ENCODE data around the gene CAMKK1. TPM values are rescaled to one million over a fixed set of nuclear protein-coding genes. Genes with fewer than 3 reads are reported as not detected.

CAMKK1 gene
- total RNA-seq, 1 donor from 2014 or later = 9.2 TPM

- no peaks in the 10 kb centered on the region for H3K9me3 Mint-ChIP-seq
- H3K27ac Mint-ChIP-seq = no peak overlapping the region
- H3K36me3 Mint-ChIP-seq (ENCODE audit: low read depth) = peaks cover 3% of the 10 kb centered on the region
- DNase-seq = no peak
- H3K4me1 Mint-ChIP-seq = peaks cover 17% of the 10 kb centered on the region
- no peak overlapping the region for H3K4me3 Mint-ChIP-seq
- H3K27me3 Mint-ChIP-seq = peaks cover 10% of the 10 kb centered on the region
- intact Hi-C loops (cut with micrococcal nuclease) = no loop called here
These were observed 3.5 kb upstream of the CAMKK1 start for GRCh38 chr17:3896108-3896967.

- Mint-ChIP-seq H3K27ac (no peak overlapping the region), H3K4me1 (peaks cover 22% of the 10 kb centered on the region), H3K27me3 (peaks cover 10% of the 10 kb centered on the region), H3K9me3 (no peaks in the 10 kb centered on the region), H3K4me3 (no peak overlapping the region), H3K36me3 (ENCODE audit: low read depth) (peaks cover 3% of the 10 kb centered on the region)
- DNase-seq = no peak
- intact Hi-C loops (cut with micrococcal nuclease) = no loop called here
These were observed 2.5 kb upstream of the CAMKK1 start for GRCh38 chr17:3895354-3895753.

GRCh38 chr17:3894911-3895343 is 2.1 kb upstream of the CAMKK1 start:
- Mint-ChIP-seq H3K27me3 (peaks cover 10% of the 10 kb centered on the region), H3K36me3 (ENCODE audit: low read depth) (peaks cover 3% of the 10 kb centered on the region), H3K4me3 (no peak overlapping the region), H3K9me3 (no peaks in the 10 kb centered on the region), H3K4me1 (peaks cover 24% of the 10 kb centered on the region), H3K27ac (no peak overlapping the region)
- no peak for DNase-seq
- intact Hi-C loops (cut with micrococcal nuclease) = no loop called here

GRCh38 chr17:3894188-3894587 is 1.3 kb upstream of the CAMKK1 start:
- Mint-ChIP-seq H3K4me1 (peaks cover 24% of the 10 kb centered on the region), H3K27me3 (peaks cover 10% of the 10 kb centered on the region), H3K27ac (peak overlapping the region; percentile 84), H3K9me3 (no peaks in the 10 kb centered on the region), H3K4me3 (peak overlapping the region; percentile 86), H3K36me3 (ENCODE audit: low read depth) (peaks cover 3% of the 10 kb centered on the region)
- intact Hi-C loops (cut with micrococcal nuclease) = no loop called here
- DNase-seq = no peak

- H3K4me3 Mint-ChIP-seq = peak overlapping the region; percentile 86
- peak overlapping the region; percentile 84 for H3K27ac Mint-ChIP-seq
- no peaks in the 10 kb centered on the region for H3K9me3 Mint-ChIP-seq
- intact Hi-C loops (cut with micrococcal nuclease) = loop anchor here (1.0 to 2.0 kb wide), 3 partner anchors 17 to 250 kb away; partner anchors contain the start of genes ATP2A3, CYB5D2 and ZZEF1
- H3K36me3 Mint-ChIP-seq (ENCODE audit: low read depth) = peaks cover 3% of the 10 kb centered on the region
- DNase-seq = no peak
- H3K4me1 Mint-ChIP-seq = peaks cover 24% of the 10 kb centered on the region
- H3K27me3 Mint-ChIP-seq = peaks cover 10% of the 10 kb centered on the region
These were observed 865 bp upstream of the CAMKK1 start for GRCh38 chr17:3893720-3894116.

- Mint-ChIP-seq H3K4me1 (peaks cover 28% of the 10 kb centered on the region), H3K27ac (peak overlapping the region; percentile 75)
These were observed 506 bp downstream of the CAMKK1 start for GRCh38 chr17:3892095-3892998.

GRCh38 chr17:3891626-3892094 is 1.2 kb downstream of the CAMKK1 start:
- Mint-ChIP-seq H3K36me3 (ENCODE audit: low read depth) (peaks cover 3% of the 10 kb centered on the region), H3K4me3 (peak overlapping the region; percentile 78), H3K9me3 (no peaks in the 10 kb centered on the region), H3K27me3 (peaks cover 7% of the 10 kb centered on the region), H3K4me1 (peaks cover 35% of the 10 kb centered on the region), H3K27ac (peak overlapping the region; percentile 75)
- DNase-seq = no peak
- intact Hi-C loops (cut with micrococcal nuclease) = loop anchor here (2.0 kb wide), 2 partner anchors 19 to 73 kb away; partner anchors contain the start of gene ATP2A3

More at GRCh38 chr17:3892095-3892998, 506 bp downstream of the CAMKK1 start:
- intact Hi-C loops (cut with micrococcal nuclease) = loop anchor here (2.0 kb wide), 2 partner anchors 18 to 72 kb away; partner anchors contain the start of gene ATP2A3
- Mint-ChIP-seq H3K9me3 (no peaks in the 10 kb centered on the region), H3K4me3 (peak overlapping the region; percentile 78), H3K36me3 (ENCODE audit: low read depth) (peaks cover 3% of the 10 kb centered on the region), H3K27me3 (peaks cover 7% of the 10 kb centered on the region)
- peak; percentile 93 for DNase-seq

GRCh38 chr17:3890878-3891219 is 2.0 kb downstream of the CAMKK1 start:
- Mint-ChIP-seq H3K27ac (no peak overlapping the region), H3K4me3 (peak overlapping the region; percentile 78), H3K4me1 (peaks cover 40% of the 10 kb centered on the region), H3K36me3 (ENCODE audit: low read depth) (peaks cover 3% of the 10 kb centered on the region), H3K9me3 (no peaks in the 10 kb centered on the region), H3K27me3 (peaks cover 7% of the 10 kb centered on the region)
- DNase-seq = no peak
- intact Hi-C loops (cut with micrococcal nuclease) = no loop called here

GRCh38 chr17:3890082-3890877 is 2.6 kb downstream of the CAMKK1 start:
- peak overlapping the region; percentile 1 for H3K27ac Mint-ChIP-seq
- peaks cover 7% of the 10 kb centered on the region for H3K27me3 Mint-ChIP-seq
- no peaks in the 10 kb centered on the region for H3K9me3 Mint-ChIP-seq
- intact Hi-C loops (cut with micrococcal nuclease) = no loop called here
- H3K4me1 Mint-ChIP-seq = peaks cover 40% of the 10 kb centered on the region
- no peak for DNase-seq
- peaks cover 3% of the 10 kb centered on the region for H3K36me3 Mint-ChIP-seq (ENCODE audit: low read depth)
- no peak overlapping the region for H3K4me3 Mint-ChIP-seq

- intact Hi-C loops (cut with micrococcal nuclease) = no loop called here
- Mint-ChIP-seq H3K27me3 (peaks cover 7% of the 10 kb centered on the region), H3K4me3 (no peak overlapping the region), H3K36me3 (ENCODE audit: low read depth) (peaks cover 3% of the 10 kb centered on the region), H3K27ac (no peak overlapping the region), H3K4me1 (peaks cover 40% of the 10 kb centered on the region), H3K9me3 (no peaks in the 10 kb centered on the region)
- DNase-seq = no peak
These were observed 3.4 kb downstream of the CAMKK1 start for GRCh38 chr17:3889325-3890012.

- H3K4me1 Mint-ChIP-seq = peaks cover 34% of the 10 kb centered on the region
These were observed 4.3 kb downstream of the CAMKK1 start for GRCh38 chr17:3888343-3889171.

GRCh38 chr17:3887804-3888203 is 5.0 kb downstream of the CAMKK1 start:
- Mint-ChIP-seq H3K27ac (no peak overlapping the region), H3K4me3 (no peak overlapping the region), H3K4me1 (peaks cover 31% of the 10 kb centered on the region), H3K9me3 (no peaks in the 10 kb centered on the region), H3K27me3 (peaks cover 7% of the 10 kb centered on the region), H3K36me3 (ENCODE audit: low read depth) (peaks cover 5% of the 10 kb centered on the region)
- no peak for DNase-seq
- intact Hi-C loops (cut with micrococcal nuclease) = no loop called here

More at GRCh38 chr17:3888343-3889171, 4.3 kb downstream of the CAMKK1 start:
- Mint-ChIP-seq H3K27ac (no peak overlapping the region), H3K36me3 (ENCODE audit: low read depth) (peaks cover 3% of the 10 kb centered on the region), H3K4me3 (no peak overlapping the region), H3K27me3 (peaks cover 7% of the 10 kb centered on the region), H3K9me3 (no peaks in the 10 kb centered on the region)
- no peak for DNase-seq
- intact Hi-C loops (cut with micrococcal nuclease) = no loop called here

All from activated CD4-positive, alpha-beta T cell treated with anti-CD3 and anti-CD28 coated beads, Interleukin-2, amount 10 ng/mL, durations not matched to agents 24 days and 14 days (primary cell).